GM10266 (cell line): Measurements from ENCODE around the gene VAV2.

Source experiments
- DNase-seq: peaks from one replicate; pipeline ENCODE4 v3.0.0; 2012; ENCODE audit errors: extremely low spot score
- TF ChIP-seq, protein P1 (sequence below): IDR thresholded peaks from 2 replicates; pipeline ENCODE4 v1.5.1; 2012; ENCODE audit warnings: mild to moderate bottlenecking, low read depth; ENCODE audit not compliant: control insufficient read depth, insufficient read depth; ENCODE audit errors: missing control alignments

VAV2 gene

DNA sequence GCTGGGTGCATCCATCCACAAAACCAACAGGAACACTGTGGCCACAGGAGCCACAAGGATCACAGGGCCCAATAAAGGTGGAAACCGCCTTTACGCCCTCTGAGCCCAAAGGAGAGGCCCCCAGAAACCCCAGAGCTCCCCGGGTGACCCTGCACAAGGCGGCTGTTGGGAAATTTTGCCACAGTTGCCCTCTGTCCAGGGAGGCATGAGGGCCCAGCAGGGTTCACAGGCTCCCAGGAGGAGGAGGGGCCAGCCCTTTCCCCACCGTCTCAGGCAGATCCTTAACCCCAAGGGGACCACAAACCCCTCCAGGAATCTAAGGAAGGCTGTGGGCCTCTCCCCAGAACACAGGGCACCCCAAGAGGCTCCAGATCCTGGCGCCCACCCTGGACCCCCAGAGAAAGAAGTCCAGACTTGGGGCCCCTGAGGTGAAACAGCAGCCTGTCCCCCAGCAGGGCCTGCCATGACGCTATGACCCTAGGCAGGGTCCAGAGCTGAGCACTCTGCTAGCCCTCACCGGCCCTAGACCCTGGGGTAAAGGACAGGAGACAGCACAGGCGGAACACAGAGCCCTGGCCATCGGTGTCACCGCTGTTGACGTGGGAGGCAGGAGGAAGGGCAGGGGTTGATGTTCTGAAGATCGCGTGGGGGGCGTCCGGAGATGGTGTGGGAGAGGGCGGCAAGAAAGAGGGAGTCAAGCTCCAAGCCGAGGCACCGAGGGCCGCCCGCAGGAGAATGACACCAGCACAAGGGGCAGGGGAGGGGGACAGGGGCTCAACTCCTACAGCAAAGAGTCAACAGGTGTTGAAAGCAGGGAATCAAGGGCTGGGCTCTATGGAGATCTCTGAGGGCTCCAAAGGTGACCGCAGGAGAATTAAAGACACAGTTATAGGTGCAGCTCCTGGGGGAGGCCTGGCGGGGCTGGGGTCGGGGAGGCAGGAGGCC, 97.5 kb downstream of the VAV2 start:
- TF ChIP-seq, protein P1, sequence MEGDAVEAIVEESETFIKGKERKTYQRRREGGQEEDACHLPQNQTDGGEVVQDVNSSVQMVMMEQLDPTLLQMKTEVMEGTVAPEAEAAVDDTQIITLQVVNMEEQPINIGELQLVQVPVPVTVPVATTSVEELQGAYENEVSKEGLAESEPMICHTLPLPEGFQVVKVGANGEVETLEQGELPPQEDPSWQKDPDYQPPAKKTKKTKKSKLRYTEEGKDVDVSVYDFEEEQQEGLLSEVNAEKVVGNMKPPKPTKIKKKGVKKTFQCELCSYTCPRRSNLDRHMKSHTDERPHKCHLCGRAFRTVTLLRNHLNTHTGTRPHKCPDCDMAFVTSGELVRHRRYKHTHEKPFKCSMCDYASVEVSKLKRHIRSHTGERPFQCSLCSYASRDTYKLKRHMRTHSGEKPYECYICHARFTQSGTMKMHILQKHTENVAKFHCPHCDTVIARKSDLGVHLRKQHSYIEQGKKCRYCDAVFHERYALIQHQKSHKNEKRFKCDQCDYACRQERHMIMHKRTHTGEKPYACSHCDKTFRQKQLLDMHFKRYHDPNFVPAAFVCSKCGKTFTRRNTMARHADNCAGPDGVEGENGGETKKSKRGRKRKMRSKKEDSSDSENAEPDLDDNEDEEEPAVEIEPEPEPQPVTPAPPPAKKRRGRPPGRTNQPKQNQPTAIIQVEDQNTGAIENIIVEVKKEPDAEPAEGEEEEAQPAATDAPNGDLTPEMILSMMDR: no peak
- DNase-seq: no peak

DNA sequence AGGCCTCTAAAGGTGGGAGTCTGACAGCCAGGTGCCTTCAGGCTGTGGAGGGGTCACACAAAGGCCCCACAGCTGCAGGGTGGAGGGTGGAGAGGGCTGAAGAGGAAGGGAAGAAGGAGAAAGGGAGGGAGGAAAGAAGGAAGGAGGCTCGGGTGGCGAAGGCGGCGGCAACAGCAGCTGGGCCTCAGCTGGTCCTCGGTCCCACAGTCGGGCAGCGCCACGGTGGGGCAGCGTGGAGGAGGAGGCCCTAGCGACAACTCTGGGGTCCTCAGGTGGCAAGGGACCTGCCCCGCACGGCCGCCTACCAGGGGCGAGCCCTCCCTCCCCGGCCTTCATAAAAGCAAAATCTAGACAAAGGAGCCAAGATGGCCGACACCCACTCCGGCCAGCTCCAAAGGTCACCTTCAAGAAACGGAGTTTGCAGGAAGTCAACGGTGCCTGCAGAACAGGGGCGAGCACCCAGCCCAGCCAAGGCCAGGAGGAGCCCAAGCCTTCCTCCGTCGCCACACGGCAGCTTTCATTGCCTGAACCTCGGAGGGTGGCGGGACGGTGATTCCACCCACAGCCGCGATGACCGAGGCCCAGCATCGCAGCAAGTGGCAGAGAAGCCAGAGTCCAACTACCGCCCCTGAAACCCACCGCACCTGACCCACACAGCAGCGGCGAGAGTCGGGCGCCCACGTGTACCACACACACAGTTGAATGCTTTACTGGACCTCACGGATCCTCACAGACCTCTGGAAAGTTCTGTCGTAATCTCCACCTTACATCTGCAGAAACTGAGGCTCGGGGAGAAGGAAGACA, 98.7 kb downstream of the VAV2 start:
- TF ChIP-seq, protein P1: no peak
- DNase-seq: no peak

DNA sequence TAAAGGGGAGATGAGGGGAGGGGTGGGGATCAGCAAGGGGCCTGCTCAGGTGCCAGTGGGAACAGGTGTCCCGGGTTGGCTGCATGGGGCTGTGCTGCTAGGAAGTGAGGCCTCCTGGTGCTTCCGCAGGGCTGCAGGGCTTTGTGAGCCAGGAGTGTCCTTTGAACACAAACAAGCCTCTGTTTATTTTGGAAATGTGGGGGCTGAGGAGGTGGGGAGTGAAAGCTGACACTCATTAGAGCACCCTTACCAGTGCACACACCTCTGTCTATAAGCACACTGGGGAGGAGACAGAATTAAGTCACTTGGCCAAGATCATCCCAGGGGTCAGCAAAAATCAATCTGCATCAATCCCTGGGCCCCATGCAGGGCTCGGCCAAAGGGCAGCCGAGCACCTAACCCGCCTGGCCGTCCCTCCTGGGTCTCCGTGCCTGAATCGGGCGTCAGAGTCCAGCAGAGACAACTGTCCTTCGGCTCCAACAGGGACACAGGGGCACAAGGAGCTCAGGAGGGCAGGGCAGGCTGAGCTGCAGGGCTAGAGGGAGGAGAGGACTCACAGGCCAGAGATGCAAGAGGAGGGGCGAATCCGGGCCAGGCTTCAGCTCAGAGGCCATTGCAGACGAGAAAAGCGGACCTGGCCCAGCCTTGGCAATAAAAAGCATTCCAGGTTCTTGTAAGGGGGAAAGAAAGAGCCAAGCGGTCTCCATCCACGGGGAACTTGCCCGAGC, 99.8 kb downstream of the VAV2 start:
- no peak for DNase-seq

DNA sequence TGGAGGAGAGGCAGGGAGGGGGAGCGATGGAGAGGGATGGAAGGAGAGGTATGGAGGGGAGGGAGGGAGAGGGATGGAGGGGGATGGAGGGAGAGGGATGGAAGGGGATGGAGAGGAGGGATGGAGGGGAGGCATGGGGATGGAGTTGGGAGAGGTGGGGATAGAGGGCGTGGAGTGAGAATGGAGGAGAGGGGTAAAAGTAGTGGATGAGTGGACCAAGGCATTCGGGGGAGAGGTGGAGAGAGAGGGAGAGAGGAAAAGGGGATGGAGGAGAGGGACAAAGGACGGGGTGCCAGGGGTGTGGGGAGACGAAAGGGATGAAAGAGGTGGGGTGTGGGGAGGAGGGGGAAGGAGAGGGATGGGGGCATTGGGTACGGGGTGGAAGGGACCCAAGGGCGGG, 100.4 kb downstream of the VAV2 start:
- TF ChIP-seq, protein P1: no peak
- DNase-seq: no peak

More for the DNA sequence above, 99.8 kb downstream of the VAV2 start:
- TF ChIP-seq, protein P1: no peak

DNA sequence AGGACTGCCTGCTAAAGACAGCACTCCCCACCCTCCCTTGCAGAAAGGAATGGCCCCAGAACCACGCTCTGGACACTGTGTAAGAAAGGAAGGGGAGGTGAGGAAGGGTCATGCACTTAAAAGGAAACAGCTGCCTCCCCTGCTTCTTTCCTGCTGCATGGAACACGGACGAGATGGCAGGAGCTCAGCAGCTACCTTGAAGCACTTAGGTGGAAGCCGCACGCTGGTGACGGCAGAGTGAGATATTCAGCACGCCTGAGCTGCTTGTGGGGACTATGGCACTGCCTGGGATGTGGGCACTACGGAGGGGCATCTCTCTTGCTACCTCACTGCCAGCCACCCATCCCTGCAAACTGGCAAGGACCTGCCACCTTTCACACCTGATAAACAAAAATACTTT, 101.5 kb downstream of the VAV2 start:
- TF ChIP-seq, protein P1: no peak
- DNase-seq: no peak

DNA sequence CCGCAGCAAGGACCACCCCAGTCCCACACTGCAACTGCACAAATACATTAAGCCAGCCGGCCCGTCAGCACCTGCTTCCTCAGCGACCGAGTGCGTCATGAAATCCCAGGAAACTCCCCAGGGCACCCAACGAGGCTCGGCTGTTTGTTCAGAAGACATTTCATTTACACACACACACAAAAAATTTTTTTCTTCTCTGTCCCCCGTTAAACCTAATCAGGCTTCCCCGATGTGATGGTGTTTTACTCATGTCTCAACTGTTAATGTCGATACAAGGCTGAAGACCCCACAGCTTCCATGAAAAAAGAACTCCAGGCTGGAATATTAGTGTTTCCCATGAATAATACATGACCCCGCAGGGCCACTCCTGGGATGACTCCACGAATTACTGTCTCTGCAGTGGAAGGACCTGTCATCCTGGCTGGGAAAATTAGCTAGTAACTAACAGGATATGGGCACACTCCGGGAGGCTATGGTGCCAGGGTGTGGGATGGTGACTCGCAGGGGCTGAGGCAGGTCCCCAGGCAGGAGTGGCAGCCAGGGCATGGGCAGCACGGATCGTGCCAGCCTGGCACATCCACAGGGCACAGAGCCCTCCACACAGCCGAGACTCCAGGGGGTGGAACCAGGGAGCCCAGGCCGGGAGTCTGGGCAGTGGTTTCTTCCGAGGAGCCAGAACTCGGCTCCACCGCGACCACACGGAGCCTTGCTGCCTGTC, 102.4 kb downstream of the VAV2 start:
- TF ChIP-seq, protein P1: no peak
- DNase-seq: no peak
